ENCODE results near the gene KIF1A. TPM values are rescaled to one million over a fixed set of nuclear protein-coding genes. Genes with fewer than 3 reads are reported as not detected.
A peak's percentile ranks its signal among the peaks of the same experiment; 100 is the strongest.

The KIF1A gene
- polyA plus RNA-seq, 1 experiment = not detected

GRCh38 chr2:240837621-240838020 lies 17.6 kb upstream of the KIF1A start:
- Histone ChIP-seq H3K27me3 (ENCODE audit: control insufficient read depth, insufficient read depth, low read length) (peaks cover 17% of the 10 kb centered on the region), H3K4me3 (ENCODE audit: low read depth, low read length) (no peak overlapping the region), H3K27ac (ENCODE audit: low read depth, low read length) (no peak overlapping the region), H3K9me3 (ENCODE audit: control insufficient read depth, insufficient read depth, low read length) (no peaks in the 10 kb centered on the region; the same call in 1 of the 2 replicates)
- no peak for DNase-seq (ENCODE audit: low read depth, low spot score)
- no peak for TF ChIP-seq CTCF (IDR thresholded peaks at IDR 0.05; ENCODE audit: low read depth, low read length)
- POLR2A ChIA-PET = no interaction called here
- CTCF ChIA-PET = no interaction called here

DNA sequence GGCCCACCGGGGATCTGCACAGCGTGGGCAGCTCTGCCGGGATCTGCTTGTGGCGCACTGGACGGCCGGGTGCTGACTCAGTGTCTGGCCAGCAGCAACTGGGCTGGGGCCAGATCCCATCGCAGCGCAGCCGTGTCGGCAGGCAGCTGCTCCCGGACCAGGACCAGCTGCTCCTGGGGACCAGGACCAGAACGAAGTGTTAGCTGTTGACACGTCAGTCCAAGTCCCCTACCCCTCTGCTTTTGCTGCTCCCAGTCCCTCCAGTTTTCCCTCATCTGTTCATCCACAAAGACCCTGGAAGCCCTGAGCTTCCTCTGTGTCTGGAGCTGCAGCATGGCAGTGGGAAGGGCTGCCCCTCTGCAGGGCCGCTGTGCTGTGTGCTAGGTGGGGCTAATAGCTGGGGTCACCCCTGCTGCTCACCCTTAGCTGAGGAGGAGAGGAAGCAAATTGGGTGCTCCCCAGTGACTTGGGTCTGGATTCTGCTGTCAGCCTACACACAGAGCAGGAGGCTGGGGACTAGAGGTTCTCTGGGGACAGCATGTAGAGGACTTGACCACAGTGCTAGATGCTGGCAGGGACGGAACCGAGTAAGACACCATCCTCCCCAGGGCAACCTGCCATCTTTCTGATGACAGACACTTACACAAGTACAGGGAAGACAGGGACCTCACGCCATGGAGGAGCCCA lies 16.9 kb upstream of the KIF1A start:
- ChIA-PET CTCF (interaction anchor here (1.2 kb wide), 1 partner anchor 323 kb away, joined by 3 read pairs; no protein-coding TSS in a partner anchor), POLR2A (no interaction called here)
- TF ChIP-seq CTCF (IDR thresholded peaks at IDR 0.05; ENCODE audit: low read depth, low read length) = no peak
- DNase-seq (ENCODE audit: low read depth, low spot score) = peak; percentile 18
- Histone ChIP-seq H3K27ac (ENCODE audit: low read depth, low read length) (no peak overlapping the region), H3K4me3 (ENCODE audit: low read depth, low read length) (no peak overlapping the region), H3K27me3 (ENCODE audit: control insufficient read depth, insufficient read depth, low read length) (peaks cover 17% of the 10 kb centered on the region), H3K9me3 (ENCODE audit: control insufficient read depth, insufficient read depth, low read length) (no peaks in the 10 kb centered on the region; the same call in 1 of the 2 replicates)

- DNase-seq (ENCODE audit: low read depth, low spot score) = no peak
- no peaks in the 10 kb centered on the region; the same call in 1 of the 2 replicates for H3K9me3 ChIP-seq (ENCODE audit: control insufficient read depth, insufficient read depth, low read length)
- TF ChIP-seq CTCF (IDR thresholded peaks at IDR 0.05; ENCODE audit: low read depth, low read length) = no peak
- ChIA-PET CTCF (no interaction called here), POLR2A (no interaction called here)
- H3K27me3 ChIP-seq (ENCODE audit: control insufficient read depth, insufficient read depth, low read length) = peaks cover 19% of the 10 kb centered on the region
- no peak overlapping the region for H3K4me3 ChIP-seq (ENCODE audit: low read depth, low read length)
- no peak overlapping the region for H3K27ac ChIP-seq (ENCODE audit: low read depth, low read length)
Observed at GRCh38 chr2:240835528-240835927, 15.5 kb upstream of the KIF1A start.

DNA sequence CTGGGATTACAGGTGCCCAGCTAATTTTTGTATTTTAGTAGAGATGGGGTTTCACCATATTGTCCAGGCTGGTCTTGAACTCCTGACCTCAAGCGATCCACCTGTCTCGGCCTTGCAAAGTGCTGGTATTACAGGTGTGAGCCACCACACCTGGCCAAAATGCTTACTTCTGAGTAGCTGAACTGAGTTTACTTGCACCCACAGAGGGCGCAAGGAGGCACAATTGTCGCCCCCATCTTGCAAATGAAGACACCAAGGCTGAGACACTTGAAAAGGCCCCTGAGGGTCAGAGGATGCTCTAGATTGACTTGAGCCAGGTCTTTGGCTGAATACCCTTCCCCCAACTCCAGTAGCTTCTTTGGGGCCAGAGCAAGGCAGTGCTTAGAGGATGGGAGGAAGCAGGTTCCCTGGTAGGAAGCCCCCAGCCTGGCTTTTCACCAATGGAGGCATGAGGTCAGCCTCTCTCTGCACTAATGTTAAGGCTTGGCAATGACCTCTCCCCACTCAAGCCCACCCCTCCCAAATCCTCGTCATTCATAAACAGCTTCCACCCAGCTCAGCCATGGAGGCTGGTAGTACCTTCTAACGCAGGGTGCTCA lies 14.5 kb upstream of the KIF1A start:
- no peaks in the 10 kb centered on the region; the same call in 1 of the 2 replicates for H3K9me3 ChIP-seq (ENCODE audit: control insufficient read depth, insufficient read depth, low read length)
- H3K4me3 ChIP-seq (ENCODE audit: low read depth, low read length) = no peak overlapping the region
- DNase-seq (ENCODE audit: low read depth, low spot score) = no peak
- no peak overlapping the region for H3K27ac ChIP-seq (ENCODE audit: low read depth, low read length)
- TF ChIP-seq CTCF (IDR thresholded peaks at IDR 0.05; ENCODE audit: low read depth, low read length) = no peak
- H3K27me3 ChIP-seq (ENCODE audit: control insufficient read depth, insufficient read depth, low read length) = peaks cover 25% of the 10 kb centered on the region
- ChIA-PET POLR2A (no interaction called here), CTCF (interaction anchor here (1.3 kb wide), 1 partner anchor 320 kb away, joined by 3 read pairs; no protein-coding TSS in a partner anchor)

DNA sequence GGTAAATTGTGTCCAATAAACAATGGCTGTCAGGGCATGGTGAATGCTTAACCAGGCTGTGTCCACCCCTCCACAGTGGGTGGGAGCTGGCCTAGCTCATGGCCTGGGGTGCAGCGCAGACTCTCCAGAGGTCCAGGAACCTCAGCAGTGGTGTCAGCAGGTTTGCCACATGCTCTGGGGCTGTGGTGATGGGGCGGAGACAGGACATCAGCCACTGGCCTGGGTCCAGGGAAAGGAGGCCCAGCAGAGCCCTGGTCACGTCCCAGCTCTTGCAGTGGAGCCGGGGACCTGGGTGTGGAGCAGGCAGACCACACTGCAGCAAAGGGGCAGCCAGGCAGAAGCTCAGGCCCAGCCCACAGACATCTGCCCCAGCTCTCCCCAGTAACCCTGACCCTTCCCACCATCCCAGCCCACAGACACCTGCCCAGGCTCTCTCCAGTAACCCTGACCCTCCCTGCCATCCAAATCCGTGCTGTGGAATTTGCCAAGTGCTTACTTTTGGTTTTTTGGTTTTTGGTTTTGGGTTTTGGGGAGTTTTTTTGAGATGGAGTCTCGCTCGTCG lies 13.8 kb upstream of the KIF1A start:
- DNase-seq (ENCODE audit: low read depth, low spot score) = no peak
- Histone ChIP-seq H3K27ac (ENCODE audit: low read depth, low read length) (no peak overlapping the region), H3K4me3 (ENCODE audit: low read depth, low read length) (no peak overlapping the region), H3K9me3 (ENCODE audit: control insufficient read depth, insufficient read depth, low read length) (no peaks in the 10 kb centered on the region; the same call in 1 of the 2 replicates), H3K27me3 (ENCODE audit: control insufficient read depth, insufficient read depth, low read length) (peaks cover 27% of the 10 kb centered on the region)
- ChIA-PET CTCF (interaction anchor here (1.3 kb wide), 1 partner anchor 320 kb away, joined by 3 read pairs; no protein-coding TSS in a partner anchor), POLR2A (no interaction called here)
- TF ChIP-seq CTCF (IDR thresholded peaks at IDR 0.05; ENCODE audit: low read depth, low read length) = no peak

Measured in AG04450 (cell line).